Suppressor macrophage treated with lipopolysaccharide for 4 hours (primary cell): Measurements from ENCODE around the gene NAT9.

Experiments
- DNase-seq: peaks from one replicate; pipeline ENCODE4 v3.0.0-alpha.2; 2020

The NAT9 gene

DNA sequence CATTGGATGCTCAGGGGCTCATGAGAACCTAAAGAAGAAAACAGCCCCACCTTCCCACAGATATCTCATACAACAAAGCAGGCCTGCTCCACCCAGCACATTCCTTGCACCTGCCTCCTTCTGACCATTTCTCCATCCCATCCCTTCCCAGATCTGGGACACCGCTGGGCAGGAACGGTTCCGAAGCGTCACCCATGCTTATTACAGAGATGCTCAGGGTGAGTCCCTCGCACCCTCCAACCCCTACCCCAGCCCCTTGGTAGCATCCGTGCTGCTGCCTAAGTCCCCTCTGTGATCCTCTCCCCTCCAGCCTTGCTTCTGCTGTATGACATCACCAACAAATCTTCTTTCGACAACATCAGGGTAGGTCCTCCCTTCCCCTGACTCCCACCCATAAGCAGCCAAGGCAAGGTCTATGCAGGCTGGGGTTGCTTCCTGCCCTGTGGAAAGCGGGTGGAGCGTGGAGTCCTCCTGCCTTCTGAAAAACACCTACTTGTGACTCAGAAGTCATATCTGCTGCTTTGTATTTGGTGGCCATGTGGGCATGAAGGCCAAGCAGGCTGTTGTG, 33.1 kb downstream of the NAT9 start:
- DNase-seq = no peak

DNA sequence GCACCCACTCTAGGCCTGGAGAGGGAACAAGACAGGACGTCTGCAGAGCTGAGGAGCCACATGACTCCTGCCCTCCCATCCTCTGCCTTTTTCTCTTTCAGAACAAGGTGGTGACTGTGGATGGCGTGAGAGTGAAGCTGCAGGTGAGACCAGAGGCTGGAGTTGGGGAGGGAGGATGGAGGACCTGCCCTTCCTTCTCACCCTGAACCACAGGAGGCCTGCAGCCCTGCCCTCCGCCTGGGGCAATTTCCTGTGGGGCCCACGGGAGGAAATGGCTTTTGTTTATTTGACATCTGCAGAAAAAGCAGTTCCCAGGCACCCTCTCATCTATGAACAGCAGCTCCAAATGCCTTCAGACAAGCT, 34.0 kb downstream of the NAT9 start:
- no peak for DNase-seq

DNA sequence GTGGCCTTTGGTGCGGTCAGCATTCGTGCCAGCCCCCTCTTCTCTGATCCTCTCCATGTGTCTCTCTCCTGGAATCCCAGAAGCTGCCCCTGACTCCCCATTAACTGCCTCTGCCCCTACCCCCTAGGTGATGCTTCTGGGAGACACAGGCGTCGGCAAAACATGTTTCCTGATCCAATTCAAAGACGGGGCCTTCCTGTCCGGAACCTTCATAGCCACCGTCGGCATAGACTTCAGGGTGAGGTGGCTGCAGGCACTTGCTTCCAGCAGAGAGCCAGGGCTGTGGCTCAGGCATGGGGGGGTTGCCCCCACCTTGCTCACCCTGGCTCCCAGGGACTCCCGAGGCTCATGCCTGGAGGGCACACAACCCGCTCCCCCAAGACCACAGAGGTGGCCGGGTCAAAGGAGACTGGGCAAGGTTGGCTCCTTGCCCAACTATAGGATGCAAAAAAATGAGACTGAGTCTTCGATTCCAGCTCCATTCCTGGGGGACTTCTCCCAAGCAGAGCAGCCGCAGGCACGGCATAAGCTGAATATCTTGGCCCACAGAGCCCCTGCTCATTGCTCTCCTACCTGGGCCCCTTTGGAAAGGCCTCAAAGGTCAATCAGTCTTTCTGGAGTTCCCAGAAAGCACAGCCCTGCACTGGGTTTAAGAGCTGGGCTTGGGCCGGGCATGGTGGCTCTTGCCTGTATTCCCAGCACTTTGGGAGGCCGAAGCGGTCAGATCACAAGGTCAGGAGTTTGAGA, 35.3 kb downstream of the NAT9 start:
- DNase-seq = no peak

DNA sequence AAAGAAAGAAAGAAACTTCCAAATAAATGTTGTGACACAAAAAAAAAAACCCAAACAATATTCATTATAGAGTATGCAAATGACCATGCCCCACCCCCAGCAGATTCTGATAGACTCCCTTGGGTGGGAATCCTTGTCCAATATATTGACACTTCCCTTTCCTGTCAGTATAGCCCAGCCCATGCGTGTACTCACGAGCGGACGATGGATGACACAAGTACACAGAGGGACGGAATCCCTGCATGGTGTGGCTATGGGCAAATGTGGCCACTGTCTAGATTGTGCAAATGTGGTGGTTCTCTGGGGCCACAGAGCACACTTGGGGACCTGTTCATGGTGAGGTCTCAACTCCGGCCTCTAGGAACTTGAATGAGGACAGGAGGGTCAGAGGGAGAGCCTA, 36.0 kb downstream of the NAT9 start:
- no peak for DNase-seq

DNA sequence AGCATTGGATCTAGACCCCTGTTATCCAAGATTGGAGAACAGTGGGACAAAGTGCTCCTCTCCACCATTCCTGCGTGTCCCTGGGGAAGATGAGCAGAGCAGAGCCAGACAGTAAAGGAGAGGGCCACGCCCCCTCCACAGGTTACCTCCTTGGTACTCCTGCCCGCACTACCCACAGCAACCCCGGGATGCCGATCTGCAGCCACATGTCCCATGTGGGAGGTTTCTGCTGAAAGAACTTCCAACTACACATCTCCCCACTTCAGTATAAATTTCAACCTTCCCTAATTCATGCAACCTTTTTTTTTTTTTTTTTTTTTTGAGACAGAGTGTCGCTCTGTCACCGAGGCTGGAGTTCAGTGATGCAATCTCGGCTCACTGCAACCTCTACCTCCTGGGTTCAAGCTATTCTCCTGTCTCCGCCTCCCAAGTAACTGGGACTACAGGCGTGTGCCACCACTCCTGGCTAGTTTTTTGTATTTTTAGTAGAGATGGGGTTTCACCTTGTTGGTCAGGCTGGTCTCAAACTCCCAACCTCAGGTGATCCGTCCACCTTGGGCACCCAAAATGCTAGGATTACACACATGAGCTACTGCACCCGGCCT, 36.8 kb downstream of the NAT9 start:
- no peak for DNase-seq

DNA sequence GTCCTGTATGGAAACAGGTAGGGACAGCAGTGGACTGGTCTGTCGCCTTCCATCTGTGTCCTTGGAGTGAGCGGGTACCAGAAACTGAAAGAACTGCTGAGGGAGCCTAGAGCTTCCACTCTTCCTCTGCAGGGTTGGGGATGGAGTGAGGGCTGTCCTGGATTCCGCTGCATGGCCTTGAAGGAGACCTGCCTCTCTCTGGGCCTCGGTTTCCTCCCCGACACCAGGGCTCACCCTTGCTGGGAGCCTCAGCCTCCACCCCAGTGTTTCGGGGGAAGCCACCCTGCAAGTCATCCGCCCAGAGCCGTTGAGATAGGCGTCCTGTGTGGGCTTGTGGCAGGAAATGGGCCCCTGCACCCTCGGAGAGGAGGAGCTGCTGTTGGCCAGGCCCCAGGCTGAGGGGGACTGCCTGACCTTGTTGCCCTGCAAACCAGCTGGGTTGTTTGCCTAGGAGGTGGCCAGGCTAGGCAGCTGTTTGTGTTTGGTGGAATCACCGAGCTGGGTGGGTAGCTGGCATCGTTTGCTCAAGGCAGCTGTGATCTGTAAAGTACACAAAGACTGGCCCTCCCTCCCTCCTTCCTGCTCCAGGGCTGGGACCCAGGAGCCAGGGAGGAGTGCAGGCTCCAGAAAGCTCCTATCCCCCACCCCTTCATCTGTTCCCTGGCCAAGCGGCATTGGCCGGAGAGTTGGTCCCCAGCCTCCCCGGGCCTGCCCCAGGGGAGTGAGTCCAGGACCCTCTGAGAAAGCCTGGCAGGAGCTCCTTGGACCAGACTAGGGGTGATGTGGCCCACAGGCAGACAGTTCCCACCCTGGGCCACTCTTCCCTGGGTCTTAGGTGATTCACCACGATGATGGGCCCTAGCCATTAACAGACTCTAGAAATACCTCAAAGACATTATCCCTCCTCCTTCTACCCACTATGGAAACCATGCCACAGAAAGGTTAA, 37.8 kb downstream of the NAT9 start:
- peak; percentile 40 for DNase-seq

DNA sequence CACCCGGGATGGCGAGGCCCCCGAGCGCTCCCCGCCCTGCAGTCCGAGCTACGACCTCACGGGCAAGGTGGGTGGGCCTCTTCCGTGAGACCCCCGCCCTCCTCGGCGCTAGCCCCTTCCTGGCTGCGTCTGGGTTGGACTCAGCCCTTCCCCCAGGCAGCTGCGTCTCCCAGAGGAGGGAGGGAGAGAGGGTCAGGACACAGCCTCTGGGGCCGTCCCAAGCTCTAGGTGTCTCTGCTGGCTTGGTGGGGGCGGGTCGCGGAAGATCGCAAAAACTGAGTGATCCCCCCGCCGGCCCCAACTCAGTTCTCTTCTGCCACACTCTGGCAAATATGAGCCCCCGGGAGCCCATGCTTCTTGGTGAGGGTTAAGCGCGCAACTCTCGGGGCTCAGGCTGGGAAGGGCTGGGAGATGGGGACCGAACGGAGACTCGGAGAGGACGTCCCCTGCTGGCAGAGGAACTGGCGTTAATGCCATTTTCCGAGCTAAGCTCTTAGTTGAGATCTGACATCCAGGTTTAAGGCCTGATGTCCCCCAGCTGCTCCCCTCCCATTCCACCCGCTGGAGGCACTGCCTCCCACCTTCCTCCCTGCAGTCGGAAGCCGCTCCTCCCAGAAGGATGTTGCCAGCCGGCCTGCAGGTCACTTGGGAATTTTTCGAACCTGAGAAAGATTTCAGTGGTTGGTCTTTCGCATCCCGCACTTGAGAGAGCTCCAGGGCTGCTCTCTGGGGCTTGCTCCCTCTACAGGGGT, 38.7 kb downstream of the NAT9 start:
- peak; percentile 63 for DNase-seq

DNA sequence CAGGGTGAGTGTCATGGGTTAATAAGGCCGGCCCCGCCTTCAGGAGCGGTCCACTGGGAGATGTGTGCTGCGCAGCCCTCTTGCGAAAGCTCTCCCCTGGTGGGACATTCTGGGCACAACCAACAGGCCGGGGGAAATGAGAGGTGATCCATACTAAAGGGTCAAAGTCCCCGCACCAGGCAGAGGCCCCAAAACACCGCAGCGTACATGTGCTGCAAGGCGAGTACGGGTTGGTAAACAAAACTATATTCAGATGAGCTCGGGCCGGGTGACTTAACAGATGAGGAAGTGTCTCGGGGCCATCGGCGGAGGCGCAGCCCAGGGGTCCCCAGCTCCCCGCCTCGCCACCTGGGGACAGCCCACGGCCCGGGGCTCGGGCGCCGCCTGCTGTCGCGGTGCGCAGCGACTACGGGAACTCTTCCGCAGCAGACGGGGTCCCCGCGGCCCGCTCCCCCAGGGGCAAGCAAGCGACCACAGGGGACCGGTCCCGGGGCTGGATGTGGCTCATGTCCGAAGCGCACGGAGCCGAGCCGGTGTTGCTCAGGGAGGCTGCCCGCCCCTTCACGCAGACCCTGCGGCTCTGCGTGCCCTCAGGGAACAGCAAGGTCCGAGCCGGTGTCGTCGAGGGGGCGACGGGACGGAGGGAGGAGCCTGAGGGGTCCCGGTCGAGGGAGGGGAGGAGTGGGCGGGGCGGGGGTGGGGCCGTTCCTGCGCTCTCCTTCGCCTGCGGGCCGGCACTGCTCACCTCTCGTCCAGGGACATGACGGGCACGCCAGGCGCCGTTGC, 39.4 kb downstream of the NAT9 start, which contains the start of gene RAB37:
TSS of gene RAB37 (plus strand) at position 744 of the 786 bp plus-strand sequence. CDS start at position 761, 17 bp downstream.
- peak; percentile 58 for DNase-seq

DNA sequence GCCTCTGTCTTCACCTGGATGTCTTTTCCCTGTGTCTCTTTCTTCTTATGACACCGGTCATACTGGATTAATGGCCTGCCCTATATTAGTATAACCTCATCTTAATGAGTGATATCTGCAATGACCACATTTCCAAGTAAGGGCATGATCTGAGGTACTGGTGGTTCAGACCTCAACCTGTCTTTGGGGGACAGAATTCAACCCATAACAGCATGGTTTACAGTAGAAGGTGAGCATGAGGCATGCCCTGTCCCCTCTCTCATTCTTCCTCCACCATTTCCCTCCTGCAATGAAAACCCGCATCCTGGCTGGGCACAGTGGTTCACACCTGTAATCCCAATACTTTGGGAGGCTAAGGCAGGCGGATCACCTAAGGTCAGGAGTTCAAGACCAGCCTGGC, 41.9 kb downstream of the NAT9 start:
- no peak for DNase-seq

DNA sequence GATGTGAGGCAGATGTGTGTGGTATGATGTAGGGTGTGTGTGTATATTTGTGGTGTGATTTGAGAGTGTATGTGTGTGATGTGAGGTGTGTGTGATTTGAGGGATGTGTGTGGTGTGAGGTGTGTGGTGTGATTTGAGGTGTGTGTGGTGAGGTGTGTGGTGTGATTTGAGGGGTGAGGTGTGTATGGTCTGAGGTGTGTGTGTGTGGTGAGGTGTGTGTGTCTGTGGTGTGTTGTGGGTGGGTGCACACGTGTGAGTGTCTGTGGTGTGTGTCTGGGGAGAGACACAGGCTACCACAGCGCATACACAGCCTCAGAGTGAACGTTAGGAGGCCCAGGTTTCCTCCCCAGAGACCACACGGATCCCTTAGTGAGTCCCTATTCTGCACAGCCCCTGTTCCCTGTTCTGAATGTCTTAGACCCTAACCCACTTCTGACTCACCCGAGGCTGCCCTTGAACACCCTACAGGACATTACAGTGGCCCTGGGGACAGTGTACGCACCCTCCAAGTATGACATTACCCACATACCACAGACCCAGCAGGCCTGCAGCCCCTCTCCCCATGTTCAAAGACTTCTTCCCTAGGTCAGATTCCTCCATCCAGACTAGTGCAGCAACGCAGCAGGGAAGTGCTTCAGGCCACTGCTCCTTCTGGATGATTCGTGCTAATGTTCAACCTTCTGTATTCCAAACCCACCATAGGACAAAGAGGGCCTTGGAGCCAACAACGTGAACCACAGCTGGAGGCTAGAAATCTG, 42.6 kb downstream of the NAT9 start:
- no peak for DNase-seq

DNA sequence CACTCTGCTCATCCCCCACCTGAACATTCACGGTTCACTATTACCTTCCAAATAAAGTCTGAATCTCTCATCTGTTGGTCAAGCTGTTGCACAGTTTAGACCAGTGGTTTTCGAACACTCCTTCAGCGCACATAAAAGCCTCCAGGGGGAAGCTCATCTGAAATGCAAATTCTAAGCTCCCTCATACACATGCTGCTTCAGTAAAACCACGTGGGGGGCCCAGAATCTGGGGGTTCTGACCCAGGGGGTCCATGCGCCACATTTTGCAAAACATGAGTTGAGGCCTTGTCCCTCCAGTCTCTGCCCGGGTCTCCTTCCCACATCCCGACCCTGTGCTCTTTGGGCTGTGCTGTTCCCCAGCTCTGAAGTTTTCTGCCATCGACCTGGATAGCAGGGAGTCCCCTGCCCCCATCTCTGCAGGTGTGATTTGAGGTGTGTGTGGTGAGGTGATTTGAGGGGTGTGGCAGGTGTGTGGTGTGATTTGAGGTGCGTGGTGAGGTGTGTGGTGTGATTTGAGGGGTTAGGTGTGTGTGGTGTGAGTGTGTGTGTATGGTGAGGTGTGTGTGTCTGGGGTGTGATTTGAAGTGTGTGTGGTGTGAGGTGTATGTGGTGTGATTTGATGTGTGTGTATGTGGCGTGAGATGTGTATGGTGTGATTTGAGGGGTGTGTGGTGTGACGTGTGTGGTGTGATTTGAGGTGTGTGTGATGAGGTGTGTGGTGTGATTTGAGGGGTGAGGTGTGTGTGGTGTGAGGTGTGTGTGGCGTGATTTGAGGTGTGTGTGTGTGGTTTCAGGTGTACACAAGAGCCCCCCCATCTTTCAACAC, 43.9 kb downstream of the NAT9 start:
- no peak for DNase-seq

DNA sequence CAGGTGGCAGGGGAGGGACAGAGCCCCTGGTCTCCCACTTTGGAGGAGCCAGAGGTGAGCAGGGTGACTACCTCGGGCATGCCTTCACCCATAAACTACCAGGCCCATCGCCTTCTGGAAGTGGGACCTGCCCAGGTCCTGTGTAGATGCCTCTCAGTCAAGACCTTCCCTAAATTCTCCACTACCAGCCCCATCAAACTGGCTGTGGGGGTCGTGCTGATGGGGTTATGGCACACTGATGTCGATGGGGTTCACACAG, 44.9 kb downstream of the NAT9 start:
- DNase-seq = no peak

DNA sequence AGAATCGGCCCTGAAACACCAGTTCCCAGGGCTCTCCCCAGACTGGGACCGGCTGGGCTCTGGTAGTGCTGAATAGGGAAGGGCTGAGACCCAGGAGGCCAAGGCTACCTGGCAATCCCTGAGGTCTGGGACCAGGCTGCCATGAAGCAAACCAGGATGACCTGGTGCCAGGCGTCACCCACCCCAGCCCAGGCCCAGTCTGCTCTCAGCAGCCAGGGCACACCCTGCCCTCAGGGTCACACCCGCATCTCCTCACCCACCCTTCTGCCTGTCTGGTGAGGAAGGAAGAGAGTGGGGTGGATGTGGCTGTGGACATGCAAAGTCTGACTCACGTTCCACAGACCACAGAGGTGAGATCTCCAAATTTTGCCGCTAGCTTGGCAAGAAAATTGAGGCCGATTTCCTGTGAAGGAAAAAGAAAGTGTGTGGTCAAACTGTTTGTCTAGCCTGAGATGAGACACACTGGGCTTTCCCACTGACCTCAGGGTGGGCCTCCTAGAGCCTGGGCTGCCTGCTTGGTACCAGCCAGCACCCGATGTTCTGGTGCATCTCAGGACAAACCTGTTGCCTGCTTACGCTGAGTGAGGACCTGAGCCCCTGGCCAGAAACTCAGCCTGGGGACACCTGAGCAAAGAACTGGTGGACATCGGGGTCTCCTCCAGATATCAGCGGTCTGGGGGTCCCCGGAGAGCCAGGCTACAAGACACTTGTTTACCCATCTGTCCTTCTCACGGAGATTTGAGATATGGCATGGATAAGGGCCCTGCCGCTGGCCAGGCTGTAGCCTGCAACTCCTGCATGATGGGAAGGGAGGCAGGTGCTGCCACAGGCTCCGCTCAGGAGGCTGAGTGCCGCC, 45.4 kb downstream of the NAT9 start:
- DNase-seq = no peak

DNA sequence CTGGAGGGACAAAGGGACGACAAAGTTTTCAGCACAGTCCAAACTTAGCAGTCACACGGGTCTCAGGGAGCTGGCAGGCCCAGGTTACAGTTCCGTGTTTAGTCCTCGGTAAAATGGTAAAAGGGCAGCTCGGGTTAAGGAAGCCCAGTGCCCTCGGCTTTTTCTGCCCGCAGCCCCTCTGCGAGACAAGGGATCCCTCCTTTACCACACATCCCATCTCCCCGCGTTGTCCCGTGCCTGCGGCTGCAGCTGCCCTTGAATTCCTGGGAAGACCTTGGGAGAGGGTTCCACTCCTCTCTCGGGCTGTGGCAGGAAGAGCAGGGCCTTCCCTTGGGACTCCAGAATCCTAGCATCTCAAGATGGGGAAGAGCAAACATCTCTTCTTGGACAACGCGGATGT, 46.3 kb downstream of the NAT9 start:
- no peak for DNase-seq

DNA sequence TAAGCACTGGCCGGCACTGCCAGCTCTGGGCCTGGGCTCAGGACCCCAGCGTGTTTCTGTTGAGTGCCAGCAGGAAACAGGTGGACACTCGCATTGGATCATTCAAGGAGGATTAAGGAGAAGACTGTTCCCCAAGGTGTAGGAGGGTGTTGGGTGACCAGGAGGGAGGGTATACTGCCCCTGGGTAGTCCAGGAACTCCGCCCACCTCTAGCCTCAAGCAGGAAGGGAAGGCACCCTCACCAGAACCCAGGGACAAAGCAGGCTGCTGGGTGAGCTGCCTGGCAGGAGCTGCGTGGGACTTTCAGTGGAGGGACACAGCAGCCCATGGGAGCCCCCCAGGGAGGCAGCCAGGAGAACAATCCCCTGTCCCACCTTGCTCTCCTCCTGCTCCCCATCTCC, 46.8 kb downstream of the NAT9 start:
- no peak for DNase-seq

DNA sequence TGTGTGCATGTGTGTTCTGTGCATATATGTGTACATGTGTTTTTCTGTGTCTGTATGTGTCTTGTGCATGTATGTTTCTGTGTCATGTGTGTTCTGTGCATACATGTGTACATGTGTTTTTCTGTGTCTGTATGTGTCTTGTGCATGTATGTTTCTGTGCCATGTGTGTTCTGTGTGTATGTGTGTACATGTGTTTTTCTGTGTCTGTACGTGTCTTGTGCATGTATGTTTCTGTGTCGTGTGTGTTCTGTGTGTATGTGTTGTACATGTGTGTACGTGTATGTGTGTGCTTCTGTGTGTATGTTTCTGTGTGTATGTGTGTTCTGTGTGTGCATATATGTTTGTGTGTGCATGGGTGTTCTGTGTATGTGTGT, 47.5 kb downstream of the NAT9 start:
- no peak for DNase-seq

DNA sequence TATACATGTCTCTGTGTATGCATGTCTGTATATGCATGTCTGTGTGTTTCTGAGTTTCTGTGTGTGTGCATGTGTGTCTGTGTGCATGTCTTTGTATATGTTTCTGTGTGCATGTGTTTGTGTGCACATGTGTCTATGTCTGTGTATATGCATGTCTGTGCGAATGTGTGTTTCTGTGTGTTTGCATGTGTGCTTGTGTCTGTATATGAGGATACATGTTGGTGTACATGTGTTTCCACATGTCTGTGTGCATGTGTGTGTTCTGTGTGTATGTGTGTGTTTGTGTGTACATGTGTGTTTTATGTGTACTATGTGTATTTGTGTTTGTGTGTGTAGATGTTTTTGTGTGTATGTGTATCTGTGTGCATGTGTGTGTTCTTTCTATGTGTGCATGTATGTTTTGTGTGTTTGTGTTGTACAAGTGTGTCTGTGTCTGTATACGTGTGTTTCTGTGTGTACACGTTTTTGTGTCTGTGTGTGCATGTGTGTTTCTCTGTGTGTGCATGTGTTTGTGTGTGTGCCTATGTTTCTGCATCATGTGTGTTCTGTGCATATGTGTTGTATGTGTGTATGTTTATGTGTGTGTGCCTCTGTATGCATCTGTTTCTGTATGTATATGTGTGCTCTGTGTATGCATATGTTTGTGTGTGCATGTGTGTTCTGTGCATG, 48.0 kb downstream of the NAT9 start:
- DNase-seq = no peak

DNA sequence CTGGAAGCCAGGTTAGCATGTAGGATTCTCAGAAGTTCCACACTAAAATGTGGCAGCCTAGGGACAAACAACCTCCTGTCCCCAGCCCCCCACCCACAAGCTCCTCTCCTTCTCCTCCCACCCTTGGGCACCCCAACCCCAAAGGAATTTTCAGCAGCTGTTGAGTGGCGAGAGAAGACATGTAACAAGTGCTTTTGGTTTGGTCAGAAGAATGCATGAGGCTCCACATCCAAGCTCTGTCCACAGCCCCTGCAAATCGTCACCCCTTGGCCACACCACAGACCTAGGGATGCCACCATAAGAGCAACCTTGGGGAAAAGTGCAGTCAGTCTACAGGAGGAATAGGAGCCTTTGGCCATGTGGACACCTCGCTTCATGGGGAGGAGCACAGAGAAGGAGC, 51.0 kb downstream of the NAT9 start:
- DNase-seq = no peak

DNA sequence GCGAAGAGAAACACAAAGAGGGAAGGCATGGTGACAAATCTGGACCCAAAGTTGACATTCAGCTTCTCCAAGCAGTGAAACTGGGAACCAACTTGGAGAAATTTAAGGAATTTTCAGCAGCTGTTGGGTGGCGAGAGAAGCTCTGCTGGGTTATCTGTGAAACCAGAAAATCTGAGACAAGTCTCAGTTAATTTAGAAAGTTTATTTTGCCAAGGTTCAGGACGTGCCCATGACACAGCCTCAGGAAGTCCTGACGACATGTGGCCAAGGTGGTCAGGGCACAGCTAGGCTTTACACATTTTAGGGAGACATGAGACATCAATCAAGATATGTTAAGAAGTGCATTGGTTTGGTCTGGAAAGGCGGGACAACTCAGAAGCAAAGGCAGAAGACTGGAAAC, 52.3 kb downstream of the NAT9 start:
- no peak for DNase-seq
